DMS153 treated with DMSO at 0.1 percent for 48 hours (cell line): Measurements from ENCODE around the gene MLN.
A peak's percentile ranks its signal among the peaks of the same experiment; 100 is the strongest.
"Not testable (repeated sequence)": the region's sequence is repeated elsewhere in the genome, so short reads cannot be mapped to it uniquely, and the experiment has no call there.

ENCODE experiments used
- DNase-seq: peaks from one replicate; lab custom pipeline; 2025; ENCODE audit not compliant: unreplicated experiment; lab: John Stamatoyannopoulos, UW

The MLN gene

GRCh38 chr6:33836806-33837469 lies 33.1 kb upstream of the MLN start:
- DNase-seq, result no peak

GRCh38 chr6:33834401-33835392 lies 30.9 kb upstream of the MLN start:
- DNase-seq, result no peak

DNA sequence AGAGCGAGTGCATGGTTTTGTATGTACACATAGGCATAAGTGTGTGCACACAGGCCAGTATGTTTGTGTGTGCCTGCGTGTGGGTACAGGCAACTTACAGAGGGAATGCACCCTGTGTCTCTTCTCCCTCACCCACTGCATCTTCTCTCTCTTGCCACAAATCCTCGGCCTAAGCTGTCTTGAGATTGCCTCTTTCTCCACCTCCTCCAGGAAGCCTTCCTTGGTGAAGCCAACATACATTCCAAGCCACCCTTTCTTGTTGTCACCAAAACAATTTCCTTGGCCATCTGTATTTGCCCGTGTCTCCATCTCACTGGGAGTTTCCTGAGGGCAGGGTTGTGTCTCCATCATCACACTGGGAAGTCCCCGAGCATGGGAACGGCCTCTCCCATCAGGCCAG lies 29.8 kb upstream of the MLN start:
- no peak for DNase-seq

DNA sequence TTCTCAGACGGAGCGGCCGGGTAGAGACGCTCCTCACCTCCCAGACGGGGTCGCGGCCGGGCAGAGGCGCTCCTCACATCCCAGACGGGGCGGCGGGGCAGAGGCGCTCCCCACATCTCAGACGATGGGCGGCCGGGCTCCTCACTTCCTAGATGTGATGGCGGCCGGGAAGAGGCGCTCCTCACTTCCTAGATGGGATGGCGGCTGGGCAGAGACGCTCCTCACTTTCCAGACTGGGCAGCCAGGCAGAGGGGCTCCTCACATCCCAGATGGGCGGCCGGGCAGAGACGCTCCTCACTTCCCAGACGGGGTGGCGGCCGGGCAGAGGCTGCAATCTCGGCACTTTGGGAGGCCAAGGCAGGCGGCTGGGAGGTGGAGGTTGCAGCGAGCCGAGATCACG lies 29.0 kb upstream of the MLN start:
- DNase-seq, result not testable (repeated sequence)

DNA sequence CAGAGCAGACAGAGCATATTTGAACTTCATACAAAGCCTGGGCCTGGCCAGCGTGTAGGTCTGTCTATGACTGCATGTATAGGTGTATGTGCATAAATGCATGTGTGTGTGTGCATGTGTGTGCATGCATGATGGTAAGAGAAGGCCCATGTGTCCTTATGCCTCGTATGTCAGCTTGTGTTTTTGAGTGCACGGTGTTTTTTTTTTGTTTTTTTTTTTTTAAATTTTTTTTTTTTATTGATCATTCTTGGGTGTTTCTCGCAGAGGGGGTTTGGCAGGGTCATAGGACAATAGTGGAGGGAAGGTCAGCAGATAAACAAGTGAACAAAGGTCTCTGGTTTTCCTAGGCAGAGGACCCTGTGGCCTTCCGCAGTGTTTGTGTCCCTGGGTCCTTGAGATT lies 27.9 kb upstream of the MLN start:
- DNase-seq, result not testable (repeated sequence)

- no peak for DNase-seq
Observed at GRCh38 chr6:33830635-33831240, 26.9 kb upstream of the MLN start.

DNA sequence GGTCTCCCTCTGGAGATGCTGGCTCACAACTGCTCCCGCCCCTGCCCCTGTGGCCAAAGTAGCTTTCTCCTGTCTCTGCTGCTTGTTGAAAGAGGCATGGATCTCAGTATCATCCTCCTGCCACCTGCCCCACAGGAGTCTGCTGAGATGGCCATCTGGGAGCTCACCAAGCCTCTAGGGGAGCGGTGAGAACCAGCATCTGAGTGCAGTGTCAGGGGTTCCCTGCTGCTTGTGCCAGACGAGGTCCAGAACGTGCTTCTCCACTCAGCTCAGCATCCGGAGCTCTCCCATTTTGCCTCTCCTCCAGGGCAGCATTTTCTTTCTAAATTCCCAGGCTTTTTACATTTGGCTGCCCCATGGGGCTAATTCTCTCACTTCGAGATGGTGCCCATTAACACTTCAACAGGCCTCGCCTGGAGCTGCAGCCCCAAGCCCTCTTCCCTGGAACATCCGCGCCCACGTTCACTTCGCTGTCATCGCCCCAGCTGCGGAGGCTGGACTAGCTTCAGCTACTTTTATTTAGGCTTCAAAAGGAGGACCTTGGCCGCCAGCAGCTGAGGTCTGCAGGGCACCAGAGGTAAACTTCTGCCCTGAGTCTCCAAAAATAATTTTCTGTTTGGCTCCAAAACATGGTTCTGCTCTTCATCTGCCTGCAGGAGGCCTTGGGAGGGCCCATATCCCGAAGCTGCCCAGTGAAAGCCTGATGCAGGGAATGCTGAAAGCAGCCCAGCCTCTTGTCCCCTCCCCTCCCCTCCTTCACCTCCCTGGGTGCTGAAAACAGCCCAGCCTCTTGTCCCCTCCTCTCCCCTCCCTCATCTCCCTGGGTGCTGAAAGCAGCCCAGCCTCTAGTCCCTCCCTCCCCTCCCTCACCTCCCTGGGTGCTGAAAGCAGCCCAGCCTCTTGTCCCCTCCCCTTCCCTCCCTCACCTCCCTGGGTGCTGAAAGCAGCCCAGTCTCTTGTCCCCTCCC lies 25.2 kb upstream of the MLN start:
- no peak for DNase-seq

DNA sequence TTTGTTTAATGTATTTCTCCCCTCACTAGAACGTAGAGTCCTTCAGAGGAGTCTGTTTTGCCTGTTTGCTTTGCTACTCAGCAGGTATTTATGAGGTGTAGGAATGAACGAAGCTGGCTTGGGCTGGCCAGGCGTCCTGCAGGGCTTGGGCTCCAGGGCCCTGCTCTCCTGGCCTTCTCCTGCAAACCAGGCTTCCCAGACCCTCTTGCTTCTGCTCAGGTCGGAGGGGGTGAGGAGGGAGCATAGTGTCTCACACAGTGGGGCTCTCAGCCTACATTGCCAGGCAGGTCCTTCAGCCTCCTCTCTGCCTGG lies 24.6 kb upstream of the MLN start:
- peak; percentile 18 for DNase-seq

GRCh38 chr6:33827546-33828451 lies 24.0 kb upstream of the MLN start:
- no peak for DNase-seq

DNA sequence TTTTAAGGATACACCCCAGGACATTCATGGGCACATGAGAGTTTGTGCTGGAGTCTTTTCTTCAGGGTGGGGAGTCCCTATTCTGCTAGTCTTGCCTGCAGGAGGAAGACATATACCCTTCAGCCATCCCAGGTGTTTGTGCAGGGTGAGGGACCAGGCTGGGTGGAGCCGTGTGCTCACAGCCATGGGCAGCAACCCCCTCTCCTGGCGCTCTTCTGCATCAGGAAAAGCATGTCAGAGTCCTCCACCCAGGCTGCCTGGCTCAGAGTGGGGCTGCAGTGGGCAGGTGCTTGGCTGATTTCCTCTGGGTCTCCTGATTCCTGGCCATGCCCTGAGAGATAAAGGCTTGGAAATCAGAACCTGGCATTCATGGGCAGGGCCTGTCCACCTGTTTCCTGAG lies 22.7 kb upstream of the MLN start:
- DNase-seq, result peak; percentile 53

GRCh38 chr6:33824461-33825154 lies 20.8 kb upstream of the MLN start:
- DNase-seq, result no peak

GRCh38 chr6:33823806-33824205 lies 20.0 kb upstream of the MLN start:
- no peak for DNase-seq

DNA sequence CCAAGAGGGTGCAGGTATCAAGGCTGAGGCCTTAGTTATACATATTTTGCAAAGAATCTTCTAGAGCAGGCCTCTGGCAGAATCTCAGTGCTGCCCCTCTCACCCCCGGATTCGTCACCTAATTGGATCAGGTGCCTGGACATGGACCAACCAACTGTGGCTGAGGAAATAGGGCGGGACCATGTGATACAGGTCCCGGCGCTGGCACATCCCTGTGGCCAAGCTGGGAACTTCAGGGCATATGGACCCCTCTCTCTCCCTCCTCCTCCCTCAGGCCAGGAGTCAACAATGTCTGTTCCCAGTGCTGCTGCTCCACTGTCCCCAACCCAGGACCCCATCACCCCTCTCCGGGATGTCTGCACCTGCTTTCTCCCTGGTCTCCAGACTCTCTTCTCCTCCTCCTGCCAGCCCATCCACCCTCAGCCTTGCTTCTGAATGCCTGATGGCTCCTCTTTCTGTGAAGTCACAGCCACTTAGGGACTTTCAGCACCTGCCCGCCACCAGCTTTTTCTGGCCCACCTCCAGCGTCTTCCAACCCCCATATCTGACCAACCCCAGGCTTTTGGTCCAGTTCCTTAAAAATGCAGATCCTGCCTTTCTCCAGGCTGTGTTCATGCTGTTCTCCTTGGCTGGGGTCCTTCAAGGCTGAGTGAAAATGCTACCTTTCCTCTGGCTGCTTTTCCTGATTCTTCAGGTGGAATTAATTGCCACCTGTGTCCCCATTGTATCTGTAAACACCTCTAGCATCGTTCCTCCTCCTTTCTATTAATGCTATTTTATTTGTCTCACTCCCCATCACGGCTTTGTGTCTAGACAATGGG lies 19.0 kb upstream of the MLN start:
- DNase-seq, result no peak

- DNase-seq, result no peak
Observed at GRCh38 chr6:33820784-33821520, 17.1 kb upstream of the MLN start.

DNA sequence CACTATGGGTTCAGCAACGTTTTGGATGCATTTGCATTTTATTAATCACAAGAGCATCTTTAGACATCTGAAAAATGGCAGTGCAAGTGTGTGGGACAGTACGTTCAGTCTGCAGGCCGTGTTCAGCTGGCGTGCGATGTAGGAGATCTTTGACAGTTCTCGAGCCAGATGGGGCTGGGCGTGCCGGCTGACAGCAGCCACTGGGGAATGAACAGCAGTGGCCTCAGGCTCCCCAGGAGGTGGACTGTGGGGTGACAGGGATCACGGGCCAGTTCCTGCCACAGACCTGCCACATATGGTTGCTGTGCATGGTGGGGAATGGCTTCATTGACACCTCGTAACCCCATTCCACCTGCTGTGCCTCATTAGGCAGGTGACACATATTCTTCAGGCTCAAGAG lies 16.4 kb upstream of the MLN start:
- no peak for DNase-seq

GRCh38 chr6:33819021-33819420 lies 15.2 kb upstream of the MLN start:
- DNase-seq, result no peak

DNA sequence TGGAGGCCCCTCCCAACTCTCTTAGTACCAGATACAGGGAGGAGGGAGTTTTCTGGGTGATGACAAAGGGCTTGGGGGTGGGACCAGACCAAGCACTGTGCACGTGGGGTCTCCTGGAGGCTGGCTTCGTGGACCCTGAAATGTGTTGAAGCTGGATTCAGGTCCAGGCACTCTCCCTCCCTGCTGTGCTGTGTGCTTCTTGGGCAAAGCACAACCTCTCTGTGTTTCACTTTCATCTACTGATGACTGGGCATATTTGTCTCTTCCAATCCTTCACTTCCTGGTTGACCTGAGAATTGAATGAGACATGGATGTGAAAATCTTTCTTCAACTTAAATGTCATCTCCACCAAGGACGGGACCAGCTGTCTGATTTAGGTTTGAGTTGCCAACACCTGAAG lies 14.5 kb upstream of the MLN start:
- no peak for DNase-seq

- no peak for DNase-seq
Observed at GRCh38 chr6:33817489-33817888, 13.7 kb upstream of the MLN start.
